Superior temporal gyrus (tissue), 1 donor: ENCODE measurements around the gene CDX2.

Experiments used
- DNase-seq: peaks from one replicate; pipeline ENCODE4 v3.0.0-alpha.2; 2016; ENCODE audit errors: extremely low spot score

Gene CDX2

GRCh38 chr13:27933118-27933517, 36.0 kb downstream of the CDX2 start:
- DNase-seq, result no peak

GRCh38 chr13:27929868-27930267, 39.2 kb downstream of the CDX2 start:
- no peak for DNase-seq

GRCh38 chr13:27928805-27929753, 40.0 kb downstream of the CDX2 start:
- no peak for DNase-seq

DNA sequence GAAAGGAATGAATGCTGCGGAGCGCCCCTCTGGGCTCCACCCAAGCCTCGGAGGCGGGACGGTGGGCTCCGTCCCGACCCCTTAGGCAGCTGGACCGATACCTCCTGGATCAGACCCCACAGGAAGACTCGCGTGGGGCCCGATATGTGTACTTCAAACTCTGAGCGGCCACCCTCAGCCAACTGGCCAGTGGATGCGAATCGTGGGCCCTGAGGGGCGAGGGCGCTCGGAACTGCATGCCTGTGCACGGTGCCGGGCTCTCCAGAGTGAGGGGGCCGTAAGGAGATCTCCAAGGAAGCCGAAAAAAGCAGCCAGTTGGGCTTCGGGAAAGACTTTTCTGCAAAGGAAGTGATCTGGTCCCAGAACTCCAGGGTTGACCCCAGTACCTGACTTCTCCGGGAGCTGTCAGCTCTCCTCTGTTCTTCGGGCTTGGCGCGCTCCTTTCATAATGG, 40.7 kb downstream of the CDX2 start:
- DNase-seq, result no peak

DNA sequence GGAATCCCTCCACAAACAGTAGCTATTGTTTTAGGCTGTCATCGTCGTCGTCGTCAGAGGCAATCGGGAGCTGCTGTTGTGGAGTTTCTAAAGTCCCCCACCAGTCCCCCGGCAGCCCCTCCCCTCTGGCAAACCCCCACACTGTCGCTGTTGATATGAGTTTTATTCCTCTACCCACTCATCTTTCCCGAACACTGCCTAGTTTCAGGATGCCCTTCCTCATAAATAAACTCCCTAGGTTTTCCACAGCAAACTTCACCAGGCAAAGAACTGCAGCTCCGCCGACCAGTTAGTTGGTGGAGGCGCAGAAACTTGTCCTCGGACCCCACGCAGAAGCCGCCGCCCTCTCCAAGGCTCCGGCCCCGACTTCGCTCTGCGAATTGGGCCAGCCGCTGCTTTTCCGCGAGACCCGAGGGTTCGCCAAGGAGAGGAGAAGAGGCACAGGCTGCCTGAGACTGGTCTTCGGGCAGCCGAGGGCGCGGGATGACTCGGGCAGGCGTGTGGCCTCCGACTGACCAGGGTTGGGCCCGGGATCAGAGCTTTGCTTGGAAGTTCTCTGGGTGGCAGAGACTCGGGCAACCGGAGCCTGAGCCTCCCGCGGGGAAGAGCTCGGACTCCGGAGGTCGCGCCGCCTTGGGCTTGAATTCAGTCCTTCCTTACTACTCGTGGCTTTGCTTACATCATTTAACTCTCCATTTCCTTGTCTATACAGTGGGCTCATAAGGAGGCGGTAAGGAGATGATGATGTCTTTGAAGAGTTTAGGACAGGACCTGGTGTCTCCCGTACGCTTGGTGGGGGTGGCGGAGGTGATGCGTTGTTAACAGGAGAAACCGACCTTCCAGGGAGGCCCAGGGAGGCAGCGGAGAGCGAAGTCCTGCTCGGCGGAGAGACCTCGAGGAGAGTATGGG, 41.4 kb downstream of the CDX2 start:
- DNase-seq, result no peak

- DNase-seq, result no peak
Measured at GRCh38 chr13:27926644-27927434, 42.3 kb downstream of the CDX2 start.

DNA sequence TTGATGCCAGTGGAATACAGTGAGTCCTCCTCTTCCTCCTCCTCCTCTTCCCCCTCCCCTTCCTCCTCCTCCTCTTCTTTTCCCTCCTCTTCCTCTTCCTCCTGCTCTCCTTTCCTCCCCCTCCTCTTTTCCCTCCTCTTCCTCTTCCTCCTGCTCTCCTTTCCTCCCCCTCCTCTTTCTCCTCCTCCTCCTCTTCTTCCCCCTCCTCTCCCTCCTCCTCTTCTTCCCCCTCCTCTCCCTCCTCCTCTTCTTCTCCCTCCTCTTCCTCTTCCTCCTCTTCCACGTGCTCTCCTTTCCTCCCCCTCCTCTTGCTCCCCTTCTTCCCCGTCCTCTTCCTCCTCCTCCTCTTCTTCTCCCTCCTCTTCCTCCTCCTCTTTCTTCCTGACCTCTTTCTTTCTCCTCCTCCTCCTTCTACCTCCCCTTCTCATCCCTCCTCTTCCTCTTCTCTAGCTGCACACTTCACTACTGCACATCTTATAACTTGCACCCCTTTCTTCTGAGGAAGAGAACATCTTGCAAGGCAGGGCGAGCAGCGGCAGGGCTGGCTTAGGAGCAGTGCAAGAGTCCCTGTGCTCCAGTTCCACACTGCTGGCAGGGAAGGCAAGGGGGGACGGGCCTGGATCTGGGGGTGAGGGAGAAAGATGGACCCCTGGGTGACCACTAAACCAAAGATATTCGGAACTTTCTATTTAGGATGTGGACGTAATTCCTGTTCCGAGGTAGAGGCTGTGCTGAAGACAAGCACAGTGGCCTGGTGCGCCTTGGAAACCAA, 43.7 kb downstream of the CDX2 start:
- no peak for DNase-seq

- DNase-seq, result no peak
Measured at GRCh38 chr13:27924529-27925141, 44.5 kb downstream of the CDX2 start.

GRCh38 chr13:27923794-27924528, 45.2 kb downstream of the CDX2 start:
- no peak for DNase-seq

- DNase-seq, result no peak
Measured at GRCh38 chr13:27922883-27923612, 46.1 kb downstream of the CDX2 start.

- no peak for DNase-seq
Measured at GRCh38 chr13:27921961-27922882, 46.9 kb downstream of the CDX2 start.

DNA sequence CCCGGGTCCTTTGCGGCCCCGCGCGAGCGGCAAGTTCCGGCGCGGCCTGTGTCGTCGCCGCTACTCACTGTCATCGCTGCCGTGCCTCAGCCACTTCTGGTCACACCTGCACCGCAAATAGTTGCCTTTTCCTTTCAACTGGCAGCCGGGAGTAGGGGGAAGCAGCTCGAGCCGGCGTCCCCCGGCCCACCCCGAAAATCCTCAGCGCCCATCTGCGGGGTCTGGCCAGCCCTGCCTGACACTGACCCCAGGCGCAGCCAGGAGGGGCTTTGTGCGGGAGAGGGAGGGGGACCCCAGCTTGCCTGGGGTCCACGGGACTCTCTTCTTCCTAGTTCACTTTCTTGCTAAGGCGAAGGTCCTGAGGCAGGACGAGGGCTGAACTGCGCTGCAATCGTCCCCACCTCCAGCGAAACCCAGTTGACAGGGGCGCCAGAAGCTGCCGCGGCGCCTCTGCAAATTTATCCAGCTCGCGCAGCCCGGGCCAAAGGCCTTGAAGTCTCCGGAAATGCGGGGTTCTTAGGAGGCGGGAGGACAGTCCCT, 47.6 kb downstream of the CDX2 start:
- DNase-seq, result no peak

- DNase-seq, result no peak
Measured at GRCh38 chr13:27920677-27921420, 48.3 kb downstream of the CDX2 start.

DNA sequence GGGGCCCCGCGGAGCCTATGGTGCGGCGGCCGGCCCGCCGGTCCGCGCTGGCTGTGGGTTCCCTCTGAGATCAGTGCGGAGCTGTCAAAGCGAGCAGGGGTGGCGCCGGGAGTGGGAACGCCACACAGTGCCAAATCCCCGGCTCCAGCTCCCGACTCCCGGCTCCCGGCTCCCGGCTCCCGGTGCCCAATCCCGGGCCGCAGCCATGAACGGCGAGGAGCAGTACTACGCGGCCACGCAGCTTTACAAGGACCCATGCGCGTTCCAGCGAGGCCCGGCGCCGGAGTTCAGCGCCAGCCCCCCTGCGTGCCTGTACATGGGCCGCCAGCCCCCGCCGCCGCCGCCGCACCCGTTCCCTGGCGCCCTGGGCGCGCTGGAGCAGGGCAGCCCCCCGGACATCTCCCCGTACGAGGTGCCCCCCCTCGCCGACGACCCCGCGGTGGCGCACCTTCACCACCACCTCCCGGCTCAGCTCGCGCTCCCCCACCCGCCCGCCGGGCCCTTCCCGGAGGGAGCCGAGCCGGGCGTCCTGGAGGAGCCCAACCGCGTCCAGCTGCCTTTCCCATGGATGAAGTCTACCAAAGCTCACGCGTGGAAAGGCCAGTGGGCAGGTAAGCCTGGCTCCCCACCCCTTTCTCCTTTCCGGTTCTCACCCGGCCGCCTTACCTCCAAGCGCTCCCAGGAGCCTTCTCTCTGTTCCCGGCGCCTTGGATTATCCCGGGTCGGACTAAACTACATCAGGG, 49.0 kb downstream of the CDX2 start, which contains the start of gene PDX1:
PDX1 (plus strand) TSS at position 67 of the 743 bp plus-strand sequence; CDS start at position 206, 139 bp downstream.
- DNase-seq, result no peak

GRCh38 chr13:27919659-27919933, 49.5 kb downstream of the CDX2 start:
- no peak for DNase-seq

- no peak for DNase-seq
Measured at GRCh38 chr13:27918918-27919658, 50.0 kb downstream of the CDX2 start.
